Left ventricle myocardium inferior (tissue), 1 donor: ENCODE measurements around the gene TRAK1. TPM values are rescaled to one million over a fixed set of nuclear protein-coding genes. Genes with fewer than 3 reads are reported as not detected.

Experiments used
- DNase-seq: peaks from one replicate; pipeline ENCODE4 v3.0.0-alpha.2; 2020
- H3K27ac ChIP-seq: fragments of 200-600 bp; replicated peaks from 2 replicates; pipeline ENCODE4 v1.8.0; 2021
- H3K27me3 ChIP-seq: fragments of 200-600 bp; 2 replicates; pipeline ENCODE4 v1.8.0; 2021; ENCODE audit warnings: low read depth
- H3K36me3 ChIP-seq: fragments of 200-600 bp; 2 replicates; pipeline ENCODE4 v1.8.0; 2021
- H3K4me1 ChIP-seq: fragments of 200-600 bp; 2 replicates; pipeline ENCODE4 v1.8.0; 2021
- H3K4me3 ChIP-seq: fragments of 200-600 bp; 2 replicates; pipeline ENCODE4 v1.8.0; 2021; ENCODE audit warnings: mild to moderate bottlenecking, moderate library complexity
- H3K9me3 ChIP-seq: fragments of 200-600 bp; replicated peaks from 2 replicates; pipeline ENCODE4 v1.8.0; 2021
- intact Hi-C: fragments of 100-400 bp; cut with micrococcal nuclease; formaldehyde crosslinking; loops from one replicate; pipeline ENCODE4 v1.11.0; 2022
- total RNA-seq: library from RNA; stranded (reverse); fragmentation: NEBNext Ultra II Directional; extraction: Animal tissue kit (Norgen Biotek cat#: 25700); gene quantifications from one replicate; pipeline ENCODE4 v1.2.1, GENCODE V29; 2021
- TF ChIP-seq, protein P1 (sequence below): fragments of 200-600 bp; IDR thresholded peaks from 2 replicates; pipeline ENCODE4 v1.8.0; 2021; ENCODE audit warnings: antibody characterized with exemption, mild to moderate bottlenecking, borderline replicate concordance
- donor health status: DM: no; HTN: yes; CAD: no; lungs with severe emphysema.

TRAK1 gene
- total RNA-seq, 1 donor from 2014 or later: 264 TPM

DNA sequence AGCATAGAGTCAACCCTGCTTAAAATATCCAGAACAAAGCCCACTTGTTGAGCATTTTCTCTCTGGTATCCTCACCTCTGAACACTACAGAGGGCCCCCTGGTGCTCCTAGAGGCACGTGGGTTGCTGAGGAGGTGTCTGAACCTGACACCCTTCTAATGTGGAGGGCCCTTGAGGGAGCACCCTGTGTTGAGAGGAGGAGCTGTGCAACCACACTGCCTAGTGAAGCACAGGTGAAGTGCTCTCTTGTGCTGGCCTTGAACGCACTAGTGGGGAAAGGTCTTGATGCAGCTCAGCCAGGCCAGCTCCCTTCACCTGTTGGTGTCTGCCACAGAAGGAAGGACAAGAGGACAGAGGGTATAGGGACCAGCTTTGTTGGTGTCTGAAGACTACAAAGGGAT lies 122.9 kb downstream of the TRAK1 start:
- intact Hi-C loops: no loop called here
- Histone ChIP-seq H3K4me1 (peaks cover 26% of the 10 kb centered on the region), H3K4me3 (no peak overlapping the region), H3K27me3 (no peaks in the 10 kb centered on the region), H3K9me3 (no peaks in the 10 kb centered on the region), H3K36me3 (peaks cover 57% of the 10 kb centered on the region), H3K27ac (no peak overlapping the region)
- DNase-seq: no peak
- TF ChIP-seq, protein P1, sequence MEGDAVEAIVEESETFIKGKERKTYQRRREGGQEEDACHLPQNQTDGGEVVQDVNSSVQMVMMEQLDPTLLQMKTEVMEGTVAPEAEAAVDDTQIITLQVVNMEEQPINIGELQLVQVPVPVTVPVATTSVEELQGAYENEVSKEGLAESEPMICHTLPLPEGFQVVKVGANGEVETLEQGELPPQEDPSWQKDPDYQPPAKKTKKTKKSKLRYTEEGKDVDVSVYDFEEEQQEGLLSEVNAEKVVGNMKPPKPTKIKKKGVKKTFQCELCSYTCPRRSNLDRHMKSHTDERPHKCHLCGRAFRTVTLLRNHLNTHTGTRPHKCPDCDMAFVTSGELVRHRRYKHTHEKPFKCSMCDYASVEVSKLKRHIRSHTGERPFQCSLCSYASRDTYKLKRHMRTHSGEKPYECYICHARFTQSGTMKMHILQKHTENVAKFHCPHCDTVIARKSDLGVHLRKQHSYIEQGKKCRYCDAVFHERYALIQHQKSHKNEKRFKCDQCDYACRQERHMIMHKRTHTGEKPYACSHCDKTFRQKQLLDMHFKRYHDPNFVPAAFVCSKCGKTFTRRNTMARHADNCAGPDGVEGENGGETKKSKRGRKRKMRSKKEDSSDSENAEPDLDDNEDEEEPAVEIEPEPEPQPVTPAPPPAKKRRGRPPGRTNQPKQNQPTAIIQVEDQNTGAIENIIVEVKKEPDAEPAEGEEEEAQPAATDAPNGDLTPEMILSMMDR: no peak

DNA sequence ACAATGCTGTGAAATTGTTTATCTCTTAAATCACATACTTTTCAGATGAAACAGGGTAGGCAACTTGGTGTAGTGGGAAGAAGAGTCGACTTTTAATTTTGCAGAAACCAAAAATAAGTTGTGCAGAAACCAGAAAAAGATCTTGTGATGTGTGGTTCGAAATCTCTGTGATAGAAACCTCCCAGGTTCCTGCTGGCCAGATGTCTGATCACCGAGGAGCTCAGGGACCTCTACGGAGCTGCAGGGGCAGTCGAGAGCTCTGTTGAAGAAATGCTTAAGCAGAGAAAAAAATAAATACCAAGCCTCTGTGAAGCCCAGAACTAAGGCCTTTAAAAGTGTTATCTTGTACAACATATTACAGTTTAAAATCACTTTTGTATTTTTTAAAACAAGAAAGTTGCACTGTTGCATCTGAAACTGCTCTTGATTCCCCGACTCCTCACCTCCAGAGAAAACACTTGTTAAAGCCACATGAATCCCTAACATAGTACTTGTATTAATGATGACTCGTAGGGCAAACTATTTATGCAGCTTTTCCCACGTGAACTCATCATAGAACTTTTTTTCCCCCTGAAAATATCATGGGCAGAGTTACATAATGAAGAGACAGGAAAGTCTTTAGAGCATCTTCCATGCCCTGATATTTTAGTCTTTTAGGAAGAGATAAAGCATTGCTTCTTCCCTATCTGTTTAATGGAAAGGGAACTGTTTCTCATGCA lies 123.6 kb downstream of the TRAK1 start:
- Histone ChIP-seq H3K4me1 (peaks cover 22% of the 10 kb centered on the region), H3K27ac (no peak overlapping the region), H3K36me3 (peaks cover 55% of the 10 kb centered on the region), H3K27me3 (no peaks in the 10 kb centered on the region), H3K9me3 (no peaks in the 10 kb centered on the region), H3K4me3 (no peak overlapping the region)
- no peak for DNase-seq
- intact Hi-C loops: no loop called here
- TF ChIP-seq, protein P1: no peak

DNA sequence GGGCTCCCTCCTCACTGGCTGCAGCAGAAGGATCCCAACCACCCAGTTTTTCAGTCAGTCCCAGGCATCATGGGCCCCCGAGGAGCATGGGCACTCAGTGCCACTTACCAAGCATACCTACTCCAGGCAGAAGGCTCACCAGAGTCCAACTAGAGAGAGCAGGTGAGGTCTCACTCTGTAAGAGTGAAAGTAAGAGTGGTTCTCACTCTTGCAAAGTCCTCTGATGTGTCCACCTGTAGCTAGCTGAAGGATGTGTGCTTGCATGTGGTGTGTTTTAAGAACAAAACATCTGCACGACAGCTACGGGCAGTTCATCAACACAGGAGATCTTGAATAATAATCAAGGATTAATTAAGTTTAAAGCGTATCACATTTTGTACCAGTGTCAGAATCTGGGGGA lies 125.1 kb downstream of the TRAK1 start:
- intact Hi-C loops: no loop called here
- Histone ChIP-seq H3K27me3 (no peaks in the 10 kb centered on the region), H3K4me1 (peaks cover 21% of the 10 kb centered on the region), H3K4me3 (no peak overlapping the region), H3K36me3 (peaks cover 56% of the 10 kb centered on the region), H3K9me3 (no peaks in the 10 kb centered on the region), H3K27ac (no peak overlapping the region)
- DNase-seq: no peak
- TF ChIP-seq, protein P1: no peak

DNA sequence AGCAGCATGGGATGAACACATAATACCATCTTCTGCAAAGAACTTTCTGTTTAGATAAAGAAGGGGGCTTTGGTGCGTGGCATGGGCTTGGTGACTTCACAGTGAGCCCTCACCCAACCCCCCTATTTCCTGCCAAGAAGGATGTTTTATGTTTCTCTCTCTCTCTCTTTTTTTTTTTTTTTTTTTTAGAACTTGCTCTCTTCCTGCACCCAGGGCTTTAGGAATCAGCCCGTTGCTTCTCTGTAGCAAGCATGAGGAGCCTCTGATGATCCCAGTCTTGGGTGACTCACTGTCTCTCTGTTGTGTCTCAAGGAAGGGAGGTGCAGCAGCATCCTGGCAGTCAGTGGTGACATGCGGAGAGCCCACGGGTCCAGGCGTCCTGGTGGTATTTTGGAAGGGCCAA lies 125.8 kb downstream of the TRAK1 start:
- H3K4me1 ChIP-seq: peaks cover 21% of the 10 kb centered on the region
- no peak overlapping the region for H3K27ac ChIP-seq
- peaks cover 53% of the 10 kb centered on the region for H3K36me3 ChIP-seq
- H3K4me3 ChIP-seq: no peak overlapping the region
- TF ChIP-seq, protein P1: no peak
- no peaks in the 10 kb centered on the region for H3K27me3 ChIP-seq
- DNase-seq: no peak
- H3K9me3 ChIP-seq: no peaks in the 10 kb centered on the region
- intact Hi-C loops: no loop called here

DNA sequence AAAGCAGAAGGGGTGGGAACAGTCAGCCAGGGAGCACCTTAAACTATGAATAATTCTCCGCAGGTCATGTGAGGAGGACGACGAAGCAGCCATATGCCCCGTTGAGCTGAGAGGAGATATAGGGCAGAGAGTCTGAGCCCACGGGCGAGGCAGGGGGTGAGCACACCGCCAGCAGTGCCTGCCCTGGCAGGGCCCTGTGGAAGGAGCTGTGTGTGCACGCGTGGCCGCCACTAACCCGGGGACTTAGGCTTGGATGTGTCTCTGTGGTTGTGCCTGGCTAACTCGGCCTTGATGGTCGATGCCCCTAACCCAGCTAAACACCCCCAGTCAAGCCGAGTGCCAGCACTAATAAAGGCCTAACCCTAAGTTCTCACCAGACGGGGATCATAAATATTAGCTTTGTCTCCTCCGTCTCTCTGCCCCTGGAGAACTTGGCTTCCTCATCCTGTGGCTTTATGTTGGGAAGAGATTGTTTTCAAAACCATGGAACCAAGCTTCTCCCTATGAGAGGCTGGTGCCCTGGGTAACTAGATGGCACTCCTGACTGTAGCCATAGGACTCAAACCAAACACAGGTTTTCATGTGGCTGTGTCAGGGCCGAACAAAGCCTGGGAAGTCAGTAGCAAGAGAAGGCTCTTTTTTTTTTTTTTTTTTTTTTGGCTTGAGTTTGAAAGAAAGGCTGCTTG lies 129.4 kb downstream of the TRAK1 start:
- H3K9me3 ChIP-seq: no peaks in the 10 kb centered on the region
- H3K27me3 ChIP-seq: no peaks in the 10 kb centered on the region
- DNase-seq: no peak
- H3K36me3 ChIP-seq: peaks cover 63% of the 10 kb centered on the region
- H3K27ac ChIP-seq: no peak overlapping the region
- no peak overlapping the region for H3K4me3 ChIP-seq
- intact Hi-C loops: no loop called here
- peaks cover 22% of the 10 kb centered on the region for H3K4me1 ChIP-seq
- TF ChIP-seq, protein P1: no peak
